ENCODE results near the gene KLHL14. TPM values are rescaled to one million over a fixed set of nuclear protein-coding genes. Genes with fewer than 3 reads are reported as not detected.

The KLHL14 gene
- total and polyA plus RNA-seq, 10 of the 15 experiments (the other 5 are each of a cell fraction or from before 2014, with no cell fraction given): 0.03 to 0.05 TPM; not detected in 8

- TF ChIP-seq TAF1 (IDR thresholded peaks at IDR 0.05; ENCODE audit: borderline replicate concordance, low read depth, low read length) (no peak), MYB (IDR thresholded peaks at IDR 0.05; ENCODE audit: borderline replicate concordance, low read depth, low read length) (no peak), ZBTB40 (IDR thresholded peaks at IDR 0.05; ENCODE audit: borderline replicate concordance) (peak; percentile 73)
- in situ Hi-C loops (cut with MboI): loop anchor here (25.0 kb wide), 1 partner anchor 224 kb away; no protein-coding TSS in a partner anchor
- no peak overlapping the region for H3K9ac ChIP-seq (ENCODE audit: control insufficient read depth, insufficient read depth, low read length)
- POLR2A ChIA-PET: no interaction called here
- no peak overlapping the region for H2AFZ ChIP-seq (ENCODE audit: control insufficient read depth, low read depth, low read length)
- H3K27me3 ChIP-seq (replicated peaks in 1 of 2; ENCODE audit: control insufficient read depth in 2 of 2, insufficient read depth in 2 of 2, low read length in 1 of 2): no peaks in the 10 kb centered on the region
- BruUV-seq (replicated peaks): no TSS peak
- no peak overlapping the region for H3K4me2 ChIP-seq (ENCODE audit: control insufficient read depth, insufficient read depth)
- no peak for FAIRE-seq
- no peak overlapping the region for H3K27ac ChIP-seq (ENCODE audit: control insufficient read depth, insufficient read depth)
- SMC1A ChIA-PET (ENCODE audit: uncharacterized antibody, unreplicated experiment): no interaction called here
- RAD21 ChIA-PET (ENCODE audit: unreplicated experiment): no interaction called here
- no peaks in the 10 kb centered on the region for H3K36me3 ChIP-seq (ENCODE audit: control insufficient read depth in 2 of 2, insufficient read depth in 2 of 2, low read length in 1 of 2)
- ATAC-seq: no peak
- no peaks in the 10 kb centered on the region for H3K9me3 ChIP-seq (replicated peaks; ENCODE audit: control insufficient read depth, insufficient read depth, low read length)
- DNase-seq (ENCODE audit: low read depth, low spot score): no peak
- no peak overlapping the region for H3K4me3 ChIP-seq
- WGBS (ENCODE audit: insufficient coverage, insufficient replicate concordance, low lambda C conversion rate, missing lambda C conversion rate): 0% methylated on average over 1 of the region's 1 CpG
- CTCF ChIA-PET: no interaction called here
- H3K79me2 ChIP-seq (ENCODE audit: control insufficient read depth, insufficient read depth, low read length): no peaks in the 10 kb centered on the region
- intact Hi-C loops (cut with micrococcal nuclease; ENCODE audit: unreplicated experiment): loop anchor here (10.0 kb wide), 1 partner anchor 312 kb away; no protein-coding TSS in a partner anchor
- H4K20me1 ChIP-seq (ENCODE audit: control insufficient read depth, insufficient read depth): no peaks in the 10 kb centered on the region
- H3K4me1 ChIP-seq (ENCODE audit: control insufficient read depth, insufficient read depth, low read length): no peaks in the 10 kb centered on the region
Observed at GRCh38 chr18:32712860-32713259, 60.0 kb downstream of the KLHL14 start.

Data from GM12878 (cell line).